ENCODE data around the gene PSMD2. TPM values are rescaled to one million over a fixed set of nuclear protein-coding genes. Genes with fewer than 3 reads are reported as not detected.
A peak's percentile ranks its signal among the peaks of the same experiment; 100 is the strongest.

PSMD2 gene
- total RNA-seq, 1 donor from 2014 or later: 507 TPM

GRCh38 chr3:184314363-184314699, 15.3 kb downstream of the PSMD2 start, which contains the start of gene EIF4G1:
Gene EIF4G1, plus strand, starts transcription at chr3:184314606. Its CDS starts 1,191 bp downstream, at chr3:184315797.
- no peak for TF ChIP-seq CTCF (IDR thresholded peaks at IDR 0.05; ENCODE audit: insufficient read depth, low read length, severe bottlenecking)
- Histone ChIP-seq H3K4me3 (ENCODE audit: low read depth, low read length) (peak within 1 kb of the TSS; percentile 59), H3K27me3 (ENCODE audit: control insufficient read depth, insufficient read depth, low read length) (no peaks in the 10 kb centered on the region), H3K36me3 (ENCODE audit: control insufficient read depth, insufficient read depth, low read length) (peaks cover 12% of the 10 kb centered on the region)
- FAIRE-seq (no peak), DNase-seq (ENCODE audit: low read depth) (peak; percentile 83)

DNA sequence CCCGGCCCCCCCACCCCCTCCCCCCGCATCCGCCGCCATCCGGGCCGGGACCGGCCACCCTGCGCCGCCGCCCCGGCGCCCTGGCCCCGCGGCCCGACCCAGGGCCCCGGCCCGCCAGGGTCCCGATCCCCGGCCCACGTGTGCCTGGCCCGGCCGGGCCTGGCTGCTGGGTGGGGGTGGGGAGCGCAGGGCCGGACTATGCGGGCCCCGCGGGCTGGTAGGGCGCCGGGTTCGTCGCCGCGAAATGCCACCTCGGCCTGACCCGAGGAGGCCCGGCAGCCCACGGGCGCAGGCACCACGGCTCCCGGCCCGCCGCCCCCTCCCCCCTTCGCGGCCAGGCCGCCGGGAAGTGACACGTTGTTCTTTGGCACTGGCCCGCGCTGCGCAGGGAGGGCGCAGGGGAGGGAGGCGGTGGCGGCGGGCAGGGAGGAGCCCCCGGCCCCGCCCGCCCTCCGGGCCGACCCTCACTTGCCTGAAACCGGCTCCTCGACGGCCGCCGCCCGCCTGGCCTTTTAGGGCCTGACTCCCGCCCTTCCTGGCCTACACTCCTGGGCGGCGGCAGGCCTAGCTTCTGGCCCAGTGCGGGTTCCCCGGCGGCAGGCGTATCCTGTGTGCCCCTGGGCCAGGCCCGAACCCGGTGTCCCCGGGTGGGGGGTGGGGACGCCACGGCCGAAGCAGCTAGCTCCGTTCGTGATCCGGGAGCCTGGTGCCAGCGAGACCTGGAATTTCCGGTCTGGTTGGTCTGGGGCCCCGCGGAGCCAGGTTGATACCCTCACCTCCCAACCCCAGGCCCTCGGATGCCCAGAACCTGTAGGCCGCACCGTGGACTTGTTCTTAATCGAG, 15.9 kb downstream of the PSMD2 start:
- TF ChIP-seq CTCF (IDR thresholded peaks at IDR 0.05; ENCODE audit: insufficient read depth, low read length, severe bottlenecking): no peak
- peaks cover 12% of the 10 kb centered on the region for H3K36me3 ChIP-seq (ENCODE audit: control insufficient read depth, insufficient read depth, low read length)
- FAIRE-seq (no peak), DNase-seq (ENCODE audit: low read depth) (no peak)
- peak overlapping the region; percentile 59 for H3K4me3 ChIP-seq (ENCODE audit: low read depth, low read length)
- H3K27me3 ChIP-seq (ENCODE audit: control insufficient read depth, insufficient read depth, low read length): no peaks in the 10 kb centered on the region

GRCh38 chr3:184315543-184315867, 16.5 kb downstream of the PSMD2 start:
- H3K4me3 ChIP-seq (ENCODE audit: low read depth, low read length): peak overlapping the region; percentile 59
- no peak for TF ChIP-seq CTCF (IDR thresholded peaks at IDR 0.05; ENCODE audit: insufficient read depth, low read length, severe bottlenecking)
- DNase-seq (ENCODE audit: low read depth): no peak
- H3K36me3 ChIP-seq (ENCODE audit: control insufficient read depth, insufficient read depth, low read length): peaks cover 15% of the 10 kb centered on the region
- no peaks in the 10 kb centered on the region for H3K27me3 ChIP-seq (ENCODE audit: control insufficient read depth, insufficient read depth, low read length)
- FAIRE-seq: no peak

DNA sequence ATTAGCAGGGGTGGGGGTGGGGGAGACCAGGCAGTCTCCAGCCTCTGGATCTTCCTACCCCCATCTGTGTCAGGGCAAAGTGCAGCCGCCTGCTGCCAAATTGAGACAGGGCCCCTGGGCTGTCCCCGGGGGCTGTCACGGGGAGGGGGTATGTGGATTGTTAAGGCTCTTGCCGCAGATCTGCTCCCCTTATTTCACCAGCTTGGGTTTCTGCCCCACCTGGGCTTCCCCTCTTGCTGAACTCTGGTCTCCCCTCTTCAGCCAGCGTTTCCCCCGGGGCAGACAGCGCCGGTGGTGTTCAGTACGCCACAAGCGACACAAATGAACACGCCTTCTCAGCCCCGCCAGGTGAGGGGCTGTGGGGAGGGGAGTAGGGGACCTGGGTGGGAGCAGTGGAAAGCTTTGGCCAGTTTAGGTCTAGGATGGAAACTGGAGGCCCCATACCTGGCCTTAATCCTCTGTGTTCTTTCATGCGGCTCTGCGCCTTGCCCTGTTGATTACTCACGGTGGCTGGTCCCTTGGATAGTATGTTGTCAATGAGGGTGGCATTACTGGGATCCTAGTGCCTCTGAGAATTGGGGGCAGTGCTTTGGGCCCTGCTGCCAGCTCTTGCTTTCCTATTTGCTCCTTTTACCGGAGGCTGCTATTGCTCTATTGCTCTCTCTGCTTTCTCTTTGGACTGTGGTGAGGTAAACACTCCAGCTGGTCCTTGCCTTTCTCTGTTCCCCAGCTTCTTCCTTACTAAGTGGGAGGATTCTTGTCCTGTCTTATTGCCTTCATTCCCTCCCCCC, 17.0 kb downstream of the PSMD2 start:
- no peak for TF ChIP-seq CTCF (IDR thresholded peaks at IDR 0.05; ENCODE audit: insufficient read depth, low read length, severe bottlenecking)
- Histone ChIP-seq H3K4me3 (ENCODE audit: low read depth, low read length) (peak overlapping the region; percentile 59), H3K36me3 (ENCODE audit: control insufficient read depth, insufficient read depth, low read length) (peaks cover 21% of the 10 kb centered on the region), H3K27me3 (ENCODE audit: control insufficient read depth, insufficient read depth, low read length) (no peaks in the 10 kb centered on the region)
- no peak for DNase-seq (ENCODE audit: low read depth)
- no peak for FAIRE-seq

GRCh38 chr3:184316792-184317191, 17.8 kb downstream of the PSMD2 start:
- no peak for TF ChIP-seq CTCF (IDR thresholded peaks at IDR 0.05; ENCODE audit: insufficient read depth, low read length, severe bottlenecking)
- Histone ChIP-seq H3K4me3 (ENCODE audit: low read depth, low read length) (no peak overlapping the region), H3K27me3 (ENCODE audit: control insufficient read depth, insufficient read depth, low read length) (no peaks in the 10 kb centered on the region), H3K36me3 (ENCODE audit: control insufficient read depth, insufficient read depth, low read length) (peaks cover 28% of the 10 kb centered on the region)
- FAIRE-seq (no peak), DNase-seq (ENCODE audit: low read depth) (no peak)

Data from bronchial epithelial cell (primary cell).